Fibroblast of the aortic adventitia (primary cell): ENCODE results near the gene PLXNA4. TPM values are rescaled to one million over a fixed set of nuclear protein-coding genes. Genes with fewer than 3 reads are reported as not detected.

Experiments
- DNase-seq: peaks from one replicate; pipeline ENCODE4 v3.0.0-alpha.2; 2010; ENCODE audit warnings: low read depth
- H3K4me3 ChIP-seq: 2 replicates; pipeline ENCODE4 v1.5.1; 2011; ENCODE audit warnings: low read depth, mild to moderate bottlenecking, control low read depth, low read length, moderate library complexity
- total RNA-seq: library from RNA; depleted of rRNA; stranded (reverse); fragments of >200 nt; gene quantifications from 2 replicates; pipeline ENCODE4 v1.2.3, GENCODE V29; 2012; ENCODE audit warnings: low replicate concordance
- TF ChIP-seq, protein P1 (sequence below): IDR thresholded peaks from 2 replicates; pipeline ENCODE4 v1.5.1; 2011; ENCODE audit warnings: mild to moderate bottlenecking, low read length, control low read depth, inconsistent platforms; ENCODE audit not compliant: insufficient read depth

PLXNA4 gene
- total RNA-seq, 1 donor, result 3.0 TPM

DNA sequence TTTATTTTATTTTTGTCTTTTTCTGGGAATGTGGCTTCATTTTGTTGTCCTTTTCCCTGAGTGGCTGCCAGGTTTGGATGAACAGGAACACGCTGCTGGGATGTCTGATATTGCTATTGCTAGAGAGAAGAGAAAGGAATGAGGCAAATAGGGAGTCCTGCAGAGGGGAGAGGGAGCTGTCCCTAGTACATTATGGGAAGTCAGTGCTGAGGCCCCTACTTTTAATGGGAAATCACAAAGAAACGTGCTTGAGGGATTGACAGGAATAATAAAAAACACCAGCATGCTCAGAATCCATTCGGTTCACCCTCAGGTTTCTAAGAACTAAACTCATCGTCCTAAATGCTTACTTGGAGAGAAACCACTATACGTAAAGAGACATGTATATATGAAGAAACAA lies 306.6 kb downstream of the PLXNA4 start:
- TF ChIP-seq, protein P1, sequence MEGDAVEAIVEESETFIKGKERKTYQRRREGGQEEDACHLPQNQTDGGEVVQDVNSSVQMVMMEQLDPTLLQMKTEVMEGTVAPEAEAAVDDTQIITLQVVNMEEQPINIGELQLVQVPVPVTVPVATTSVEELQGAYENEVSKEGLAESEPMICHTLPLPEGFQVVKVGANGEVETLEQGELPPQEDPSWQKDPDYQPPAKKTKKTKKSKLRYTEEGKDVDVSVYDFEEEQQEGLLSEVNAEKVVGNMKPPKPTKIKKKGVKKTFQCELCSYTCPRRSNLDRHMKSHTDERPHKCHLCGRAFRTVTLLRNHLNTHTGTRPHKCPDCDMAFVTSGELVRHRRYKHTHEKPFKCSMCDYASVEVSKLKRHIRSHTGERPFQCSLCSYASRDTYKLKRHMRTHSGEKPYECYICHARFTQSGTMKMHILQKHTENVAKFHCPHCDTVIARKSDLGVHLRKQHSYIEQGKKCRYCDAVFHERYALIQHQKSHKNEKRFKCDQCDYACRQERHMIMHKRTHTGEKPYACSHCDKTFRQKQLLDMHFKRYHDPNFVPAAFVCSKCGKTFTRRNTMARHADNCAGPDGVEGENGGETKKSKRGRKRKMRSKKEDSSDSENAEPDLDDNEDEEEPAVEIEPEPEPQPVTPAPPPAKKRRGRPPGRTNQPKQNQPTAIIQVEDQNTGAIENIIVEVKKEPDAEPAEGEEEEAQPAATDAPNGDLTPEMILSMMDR, result no peak
- no peak overlapping the region for H3K4me3 ChIP-seq
- no peak for DNase-seq

DNA sequence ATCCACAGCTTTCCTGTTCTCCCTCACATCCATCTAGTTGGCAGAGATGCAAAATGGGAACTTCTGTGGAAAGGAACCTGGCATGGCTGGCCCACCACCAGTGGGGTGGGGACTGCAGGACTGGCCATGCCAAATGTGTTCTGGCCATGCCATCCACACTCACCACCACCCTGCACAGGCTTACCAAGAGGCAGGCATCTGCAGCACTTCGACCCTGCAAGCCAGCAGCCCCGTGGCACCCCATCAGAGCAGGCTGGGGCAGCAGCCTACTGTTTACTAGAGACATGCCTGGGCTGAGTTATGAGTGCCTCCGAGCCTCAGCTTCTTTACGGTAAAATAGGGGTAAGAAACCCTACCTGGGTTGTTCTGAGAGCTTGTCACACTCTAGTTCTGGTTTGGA lies 313.1 kb downstream of the PLXNA4 start:
- TF ChIP-seq, protein P1, result no peak
- no peak overlapping the region for H3K4me3 ChIP-seq
- DNase-seq, result no peak

DNA sequence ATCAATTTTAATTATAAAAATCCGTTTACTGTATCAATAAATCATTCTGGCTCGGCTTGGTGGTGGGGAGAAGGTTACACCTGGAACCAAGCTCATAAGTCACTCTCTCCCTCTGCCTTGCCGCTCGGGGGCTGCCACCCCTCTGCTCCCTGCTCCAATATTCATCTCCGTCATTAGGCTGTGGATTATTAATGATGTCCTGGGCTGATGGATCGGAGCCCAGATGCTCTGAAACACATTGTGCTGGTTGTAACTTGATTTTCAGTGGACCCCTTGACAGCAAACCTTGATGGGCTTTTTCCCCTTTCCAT lies 314.2 kb downstream of the PLXNA4 start:
- TF ChIP-seq, protein P1, result no peak
- DNase-seq, result no peak

DNA sequence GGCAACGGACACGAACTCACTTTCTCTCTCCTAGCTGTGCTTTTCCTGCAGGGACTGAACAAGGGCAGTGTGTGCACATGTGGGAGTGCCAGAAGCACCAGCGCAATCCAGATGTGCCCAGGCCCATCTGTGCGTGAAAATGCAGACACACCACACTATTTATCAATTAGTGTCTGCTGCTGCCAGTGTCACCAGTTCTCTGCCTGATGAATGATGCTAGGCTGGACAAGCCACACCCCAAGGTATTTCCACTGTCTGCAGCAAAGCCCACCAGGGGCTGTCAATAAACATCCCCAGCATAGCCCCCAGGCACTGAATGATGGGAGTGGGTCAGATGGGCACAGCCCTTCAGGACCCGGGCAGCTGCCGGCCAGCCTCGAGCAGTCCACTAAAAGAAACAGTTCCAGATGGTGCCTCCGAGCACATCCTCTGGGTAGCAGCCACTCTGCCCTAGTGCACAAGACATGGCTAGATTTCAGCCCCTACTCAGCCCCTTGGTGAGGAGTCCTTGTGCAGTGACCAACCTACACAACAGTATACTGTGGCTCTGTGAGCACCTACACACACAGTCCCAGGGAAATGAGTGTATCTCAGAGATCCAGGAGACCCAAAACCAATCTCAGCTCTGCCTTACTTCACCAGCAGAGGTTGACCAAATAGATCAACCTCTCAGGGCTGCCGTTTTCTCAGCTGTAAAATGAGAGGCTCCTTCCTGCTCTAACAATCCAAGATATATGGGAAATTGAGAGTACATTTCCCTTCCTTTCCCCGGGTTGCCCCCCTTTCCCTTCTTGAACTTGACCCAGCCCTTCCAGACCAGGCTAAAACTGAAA lies 314.7 kb downstream of the PLXNA4 start:
- H3K4me3 ChIP-seq, result no peak overlapping the region
- TF ChIP-seq, protein P1, result no peak
- DNase-seq, result no peak

More for the DNA sequence above, 314.2 kb downstream of the PLXNA4 start:
- H3K4me3 ChIP-seq, result no peak overlapping the region

DNA sequence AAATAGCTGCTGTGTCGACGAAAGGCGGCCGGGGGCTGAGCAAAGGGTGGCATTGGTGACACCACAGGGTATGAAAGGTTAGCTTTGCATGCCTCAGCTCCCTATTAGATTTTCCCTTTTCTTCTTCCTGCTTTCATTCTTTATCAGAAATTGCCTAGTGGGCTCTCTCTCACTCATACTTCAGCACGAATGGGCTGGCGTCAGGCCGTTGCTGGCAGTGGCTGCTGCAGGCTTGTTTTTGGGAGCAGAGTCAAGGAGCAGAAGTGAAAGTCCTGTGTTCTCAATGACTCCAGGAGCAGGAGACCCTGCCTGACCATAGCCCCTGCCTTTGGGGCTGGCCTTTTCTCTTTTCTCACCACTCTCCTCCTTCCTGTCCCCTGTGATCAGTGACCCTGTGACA lies 318.0 kb downstream of the PLXNA4 start:
- TF ChIP-seq, protein P1, result no peak
- H3K4me3 ChIP-seq, result no peak overlapping the region
- DNase-seq, result no peak

DNA sequence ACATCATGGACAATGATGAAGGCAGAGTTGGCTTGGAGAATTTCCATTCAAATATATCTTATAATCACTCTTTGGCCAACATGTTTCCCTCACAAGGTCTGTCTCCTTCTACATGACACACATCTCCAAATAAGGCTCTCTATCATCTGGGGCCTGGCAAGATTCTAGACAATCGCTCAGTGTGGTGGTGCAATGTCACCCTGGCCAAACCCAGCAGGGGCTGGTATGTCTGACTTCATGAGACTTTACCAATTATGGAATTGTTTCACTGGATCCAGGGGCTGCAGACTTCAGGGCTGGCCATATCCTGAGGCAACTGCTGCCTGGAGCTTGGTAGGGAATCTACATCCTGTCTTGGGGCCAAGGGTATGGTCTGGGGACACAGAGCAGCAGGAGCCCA lies 319.0 kb downstream of the PLXNA4 start:
- DNase-seq, result no peak
- TF ChIP-seq, protein P1, result no peak
- H3K4me3 ChIP-seq, result no peak overlapping the region
